ENCODE measurements around the gene PCGF3.

DNA sequence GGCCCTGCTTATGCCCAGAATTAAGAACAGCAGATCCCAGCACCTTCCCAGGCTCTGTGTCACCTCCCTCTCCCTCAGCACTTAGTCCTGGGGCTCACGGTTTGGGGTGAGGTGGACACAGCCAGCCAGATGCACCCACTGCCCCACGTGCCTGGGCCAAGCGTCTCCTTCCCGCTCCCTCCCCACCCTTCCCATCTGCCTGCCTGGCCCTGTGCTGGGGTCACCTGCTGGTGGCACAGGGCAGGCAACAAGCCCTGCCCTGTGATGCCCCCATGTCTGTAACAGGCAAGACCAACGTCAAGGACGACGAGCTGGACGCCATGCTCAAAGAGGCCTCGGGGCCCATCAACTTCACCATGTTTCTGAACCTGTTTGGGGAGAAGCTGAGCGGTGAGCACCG, 26.0 kb upstream of the PCGF3 start:
- TF ChIP-seq, protein P1, sequence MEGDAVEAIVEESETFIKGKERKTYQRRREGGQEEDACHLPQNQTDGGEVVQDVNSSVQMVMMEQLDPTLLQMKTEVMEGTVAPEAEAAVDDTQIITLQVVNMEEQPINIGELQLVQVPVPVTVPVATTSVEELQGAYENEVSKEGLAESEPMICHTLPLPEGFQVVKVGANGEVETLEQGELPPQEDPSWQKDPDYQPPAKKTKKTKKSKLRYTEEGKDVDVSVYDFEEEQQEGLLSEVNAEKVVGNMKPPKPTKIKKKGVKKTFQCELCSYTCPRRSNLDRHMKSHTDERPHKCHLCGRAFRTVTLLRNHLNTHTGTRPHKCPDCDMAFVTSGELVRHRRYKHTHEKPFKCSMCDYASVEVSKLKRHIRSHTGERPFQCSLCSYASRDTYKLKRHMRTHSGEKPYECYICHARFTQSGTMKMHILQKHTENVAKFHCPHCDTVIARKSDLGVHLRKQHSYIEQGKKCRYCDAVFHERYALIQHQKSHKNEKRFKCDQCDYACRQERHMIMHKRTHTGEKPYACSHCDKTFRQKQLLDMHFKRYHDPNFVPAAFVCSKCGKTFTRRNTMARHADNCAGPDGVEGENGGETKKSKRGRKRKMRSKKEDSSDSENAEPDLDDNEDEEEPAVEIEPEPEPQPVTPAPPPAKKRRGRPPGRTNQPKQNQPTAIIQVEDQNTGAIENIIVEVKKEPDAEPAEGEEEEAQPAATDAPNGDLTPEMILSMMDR (IDR thresholded peaks at IDR 0.05 in 2 of 3, conservative IDR thresholded peaks at IDR 0.05 in 1 of 3; ENCODE audit: insufficient read depth in 2 of 3, low read depth in 1 of 3, low read length in 3 of 3), result no peak
- no peak for TF ChIP-seq CXXC5 (CRISPR knock-in tag; IDR thresholded peaks at IDR 0.05)
- no peak for TF ChIP-seq KAT2B (IDR thresholded peaks at IDR 0.05; ENCODE audit: low read depth, low read length)
- TF ChIP-seq KAT8 (IDR thresholded peaks at IDR 0.05; ENCODE audit: low read depth), result no peak
- TF ChIP-seq, protein P2, sequence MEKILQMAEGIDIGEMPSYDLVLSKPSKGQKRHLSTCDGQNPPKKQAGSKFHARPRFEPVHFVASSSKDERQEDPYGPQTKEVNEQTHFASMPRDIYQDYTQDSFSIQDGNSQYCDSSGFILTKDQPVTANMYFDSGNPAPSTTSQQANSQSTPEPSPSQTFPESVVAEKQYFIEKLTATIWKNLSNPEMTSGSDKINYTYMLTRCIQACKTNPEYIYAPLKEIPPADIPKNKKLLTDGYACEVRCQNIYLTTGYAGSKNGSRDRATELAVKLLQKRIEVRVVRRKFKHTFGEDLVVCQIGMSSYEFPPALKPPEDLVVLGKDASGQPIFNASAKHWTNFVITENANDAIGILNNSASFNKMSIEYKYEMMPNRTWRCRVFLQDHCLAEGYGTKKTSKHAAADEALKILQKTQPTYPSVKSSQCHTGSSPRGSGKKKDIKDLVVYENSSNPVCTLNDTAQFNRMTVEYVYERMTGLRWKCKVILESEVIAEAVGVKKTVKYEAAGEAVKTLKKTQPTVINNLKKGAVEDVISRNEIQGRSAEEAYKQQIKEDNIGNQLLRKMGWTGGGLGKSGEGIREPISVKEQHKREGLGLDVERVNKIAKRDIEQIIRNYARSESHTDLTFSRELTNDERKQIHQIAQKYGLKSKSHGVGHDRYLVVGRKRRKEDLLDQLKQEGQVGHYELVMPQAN (IDR thresholded peaks at IDR 0.05; ENCODE audit: borderline replicate concordance), result no peak
- TF ChIP-seq PHF20 (IDR thresholded peaks at IDR 0.05; ENCODE audit: partially characterized antibody), result no peak
- no peak for TF ChIP-seq ZNF184 (CRISPR knock-in tag; IDR thresholded peaks at IDR 0.05)

All from K562 (cell line).